GM18508 (cell line): ENCODE measurements around the gene FAP.

Experiments
- ATAC-seq: cut with Tn5 transposase; IDR thresholded peaks from one replicate; pipeline ENCODE4 v1.9.1; 2021; ENCODE audit warnings: moderate number of reproducible peaks; ENCODE audit not compliant: insufficient read depth, unreplicated experiment

FAP gene

GRCh38 chr2:162243294-162243693 is at the start of gene FAP:
TSS of gene FAP (minus strand) at chr2:162243445. CDS start at chr2:162243327, 118 bp downstream.
- ATAC-seq: no peak

- ATAC-seq: no peak
Observed at GRCh38 chr2:162291748-162292147, 48.5 kb upstream of the FAP start.

GRCh38 chr2:162282765-162283425 is 39.6 kb upstream of the FAP start:
- ATAC-seq: no peak

GRCh38 chr2:162280654-162281053 is 37.4 kb upstream of the FAP start:
- ATAC-seq: no peak

- ATAC-seq: no peak
Observed at GRCh38 chr2:162277381-162277780, 34.1 kb upstream of the FAP start.

- no peak for ATAC-seq
Observed at GRCh38 chr2:162267996-162268395, 24.8 kb upstream of the FAP start.

- ATAC-seq: no peak
Observed at GRCh38 chr2:162267496-162267895, 24.3 kb upstream of the FAP start.

GRCh38 chr2:162266460-162266760 is 23.2 kb upstream of the FAP start:
- no peak for ATAC-seq

- no peak for ATAC-seq
Observed at GRCh38 chr2:162265666-162266459, 22.6 kb upstream of the FAP start.

- no peak for ATAC-seq
Observed at GRCh38 chr2:162261032-162261945, 18.0 kb upstream of the FAP start.

- ATAC-seq: no peak
Observed at GRCh38 chr2:162258686-162259085, 15.4 kb upstream of the FAP start.

- no peak for ATAC-seq
Observed at GRCh38 chr2:162258169-162258568, 14.9 kb upstream of the FAP start.

GRCh38 chr2:162257425-162257824 is 14.2 kb upstream of the FAP start:
- ATAC-seq: no peak

- ATAC-seq: no peak
Observed at GRCh38 chr2:162256591-162256991, 13.3 kb upstream of the FAP start.

- no peak for ATAC-seq
Observed at GRCh38 chr2:162254236-162254871, 11.1 kb upstream of the FAP start.

- ATAC-seq: no peak
Observed at GRCh38 chr2:162253435-162253834, 10.2 kb upstream of the FAP start.

- no peak for ATAC-seq
Observed at GRCh38 chr2:162252153-162252552, 8.9 kb upstream of the FAP start.

GRCh38 chr2:162245781-162246180 is 2.5 kb upstream of the FAP start:
- no peak for ATAC-seq

- no peak for ATAC-seq
Observed at GRCh38 chr2:162245061-162245460, 1.8 kb upstream of the FAP start.

GRCh38 chr2:162244541-162245031 is 1.3 kb upstream of the FAP start:
- no peak for ATAC-seq
